AG04449 (cell line): ENCODE measurements around the gene HERC5.
A peak's percentile ranks its signal among the peaks of the same experiment; 100 is the strongest.

Experiments used
- CTCF ChIA-PET: fragments of 350-600 bp; formaldehyde crosslinking; extraction: SDS; loops from one replicate; lab custom pipeline; 2021; ENCODE audit warnings: antibody characterized with exemption; lab: Yijun Ruan, JAX
- POLR2A ChIA-PET: fragments of 400-600, 350-600 bp; formaldehyde crosslinking; extraction: SDS; loops from one replicate; lab custom pipeline; 2020; ENCODE audit warnings: antibody characterized with exemption, inconsistent platforms; lab: Yijun Ruan, JAX
- DNase-seq: peaks from one replicate; pipeline ENCODE4 v3.0.0-alpha.2; 2010; ENCODE audit warnings: low read depth, low spot score
- H3K4me3 ChIP-seq: 2 replicates; pipeline ENCODE4 v1.5.1; 2011; ENCODE audit warnings: low read depth, mild to moderate bottlenecking, control low read depth, low read length
- CTCF ChIP-seq: IDR thresholded peaks from one replicate; pipeline ENCODE4 v1.5.1; 2011; ENCODE audit warnings: mild to moderate bottlenecking, moderate library complexity, low read length, control low read depth, inconsistent platforms; ENCODE audit not compliant: insufficient read depth; ENCODE audit errors: missing control alignments

HERC5 gene

GRCh38 chr4:88522702-88523324 lies 65.9 kb downstream of the HERC5 start:
- POLR2A ChIA-PET, result interaction anchor here (0.6 to 1.0 kb wide), 2 partner anchors 238 to 510 kb away, joined by 3 read pairs; partner anchors contain the start of gene PPM1K
- no peak for DNase-seq
- no peak for TF ChIP-seq CTCF
- CTCF ChIA-PET, result interaction anchor here (0.8 to 10.8 kb wide), 7 partner anchors 9 to 311 kb away, joined by 3 to 360 read pairs (median 4); no protein-coding TSS in a partner anchor
- H3K4me3 ChIP-seq, result peak overlapping the region; percentile 91

GRCh38 chr4:88523325-88524129 lies 66.6 kb downstream of the HERC5 start, which contains the start of gene PYURF:
Gene PYURF (minus strand): TSS chr4:88523776. CDS start chr4:88523700, 76 bp downstream.
- peak; percentile 57 for DNase-seq
- H3K4me3 ChIP-seq, result peak within 1 kb of the TSS; percentile 91
- ChIA-PET CTCF (interaction anchor here (1.0 to 10.8 kb wide), 9 partner anchors 8 to 500 kb away, joined by 3 to 360 read pairs (median 6); no protein-coding TSS in a partner anchor), POLR2A (interaction anchor here (0.6 to 1.0 kb wide), 3 partner anchors 99 to 509 kb away, joined by 3 read pairs; partner anchors contain the start of gene PPM1K)
- TF ChIP-seq CTCF, result no peak

- CTCF ChIA-PET, result interaction anchor here (0.8 to 4.9 kb wide), 9 partner anchors 9 to 703 kb away, joined by 3 to 34 read pairs (median 6); no protein-coding TSS in a partner anchor
Observed at GRCh38 chr4:88524171-88524570, 67.3 kb downstream of the HERC5 start.

GRCh38 chr4:88526221-88526815 lies 69.4 kb downstream of the HERC5 start:
- CTCF ChIA-PET, result interaction anchor here (0.6 to 4.9 kb wide), 16 partner anchors 10 to 497 kb away, joined by 3 to 34 read pairs (median 4); partner anchors contain the start of gene HERC6
- DNase-seq, result no peak
- POLR2A ChIA-PET, result no interaction called here
- H3K4me3 ChIP-seq, result no peak overlapping the region
- TF ChIP-seq CTCF, result no peak

More at GRCh38 chr4:88524171-88524570, 67.3 kb downstream of the HERC5 start:
- POLR2A ChIA-PET, result interaction anchor here (0.6 kb wide), 1 partner anchor 99 kb away, joined by 3 read pairs; no protein-coding TSS in a partner anchor
- no peak for TF ChIP-seq CTCF
- no peak for DNase-seq
- H3K4me3 ChIP-seq, result peak overlapping the region; percentile 91

GRCh38 chr4:88527787-88528186 lies 70.9 kb downstream of the HERC5 start:
- H3K4me3 ChIP-seq, result no peak overlapping the region
- CTCF ChIA-PET, result interaction anchor here (0.7 to 4.9 kb wide), 13 partner anchors 86 to 498 kb away, joined by 3 to 34 read pairs (median 4); partner anchors contain the start of gene NAP1L5
- no peak for TF ChIP-seq CTCF
- DNase-seq, result no peak
- POLR2A ChIA-PET, result no interaction called here
